GM23338 (cell line): ENCODE data around the gene ADD1. TPM values are rescaled to one million over a fixed set of nuclear protein-coding genes. Genes with fewer than 3 reads are reported as not detected.
A peak's percentile ranks its signal among the peaks of the same experiment; 100 is the strongest.

ENCODE experiments used
- ATAC-seq: fragments of 200-7000 bp; cut with Tn5 transposase; 3 replicates; pipeline ENCODE4 v1.9.1; 2020
- DNase-seq: peaks from one replicate; pipeline ENCODE4 v3.0.0-alpha.2; 2015; ENCODE audit warnings: low spot score
- H2AFZ ChIP-seq: fragments of 200-600 bp; sonication (generic); 2 replicates; pipeline ENCODE4 v1.8.0; 2016; ENCODE audit warnings: antibody characterized with exemption, mild to moderate bottlenecking, moderate library complexity
- H3F3A ChIP-seq: fragments of 200-600 bp; sonication (generic); replicated peaks from 2 replicates; pipeline ENCODE4 v1.8.0; 2017; ENCODE audit warnings: antibody characterized with exemption, mixed run types, low read depth
- H3K27ac ChIP-seq: fragments of 200-600 bp; sonication (generic); 2 replicates; pipeline ENCODE4 v1.6.1; 2016; ENCODE audit warnings: low read depth
- H3K27me3 ChIP-seq: fragments of 200-600 bp; sonication (generic); 2 replicates; pipeline ENCODE4 v1.8.0; 2016; ENCODE audit warnings: mild to moderate bottlenecking, mixed run types, moderate library complexity; ENCODE audit not compliant: insufficient read depth
- H3K36me3 ChIP-seq: fragments of 200-600 bp; sonication (generic); 2 replicates; pipeline ENCODE4 v1.8.0; 2016; ENCODE audit warnings: mild to moderate bottlenecking; ENCODE audit not compliant: insufficient read depth
- H3K4me1 ChIP-seq: fragments of 200-600 bp; sonication (generic); 2 replicates; pipeline ENCODE4 v1.8.0; 2016; ENCODE audit warnings: mild to moderate bottlenecking, moderate library complexity; ENCODE audit not compliant: insufficient read depth
- H3K4me2 ChIP-seq: fragments of 200-600 bp; sonication (generic); 2 replicates; pipeline ENCODE4 v1.7.1; 2017; ENCODE audit warnings: mixed run types
- H3K4me3 ChIP-seq: fragments of 200-600 bp; sonication (generic); 2 replicates; pipeline ENCODE4 v1.6.1; 2016; ENCODE audit warnings: mixed run types
- H3K79me2 ChIP-seq: fragments of 200-600 bp; sonication (generic); replicated peaks from 2 replicates; pipeline ENCODE4 v1.8.0; 2017; ENCODE audit warnings: mild to moderate bottlenecking; ENCODE audit not compliant: insufficient read depth
- H3K9me2 ChIP-seq: fragments of 200-600 bp; sonication (generic); 2 replicates; pipeline ENCODE4 v1.8.0; 2017; ENCODE audit not compliant: insufficient read depth
- H4K20me1 ChIP-seq: fragments of 200-600 bp; sonication (generic); replicated peaks from 2 replicates; pipeline ENCODE4 v1.8.0; 2017; ENCODE audit warnings: mild to moderate bottlenecking; ENCODE audit not compliant: insufficient read depth
- H3K27ac Mint-ChIP-seq: 2 replicates; pipeline ENCODE4 v1.8.0; 2020; ENCODE audit warnings: inconsistent platforms, mild to moderate bottlenecking, moderate library complexity, mixed read lengths
- H3K27me3 Mint-ChIP-seq: 3 replicates; pipeline ENCODE4 v1.8.0; 2022; ENCODE audit warnings: low read depth, mild to moderate bottlenecking, moderate library complexity, mixed read lengths, inconsistent platforms; ENCODE audit not compliant: insufficient read depth, poor library complexity
- H3K36me3 Mint-ChIP-seq: 3 replicates; pipeline ENCODE4 v1.8.0; 2021; ENCODE audit warnings: low read depth, mild to moderate bottlenecking, inconsistent platforms, moderate library complexity, mixed read lengths
- H3K4me1 Mint-ChIP-seq: 3 replicates; pipeline ENCODE4 v1.8.0; 2020; ENCODE audit warnings: mild to moderate bottlenecking, inconsistent platforms, mixed read lengths
- H3K4me3 Mint-ChIP-seq: 3 replicates; pipeline ENCODE4 v1.8.0; 2021; ENCODE audit warnings: moderate library complexity, mild to moderate bottlenecking, inconsistent platforms, mixed read lengths
- H3K9me3 Mint-ChIP-seq: 3 replicates; pipeline ENCODE4 v1.8.0; 2020; ENCODE audit warnings: moderate library complexity, mild to moderate bottlenecking, inconsistent platforms, mixed read lengths
- CREB1 ChIP-seq: fragments of 250-450 bp; sonication (Bioruptor Pico); IDR thresholded peaks from 2 replicates; pipeline ENCODE4 v1.5.0; 2020; ENCODE audit warnings: low read depth, mild to moderate bottlenecking, moderate library complexity
- ETS1 ChIP-seq: IDR thresholded peaks from 2 replicates; pipeline ENCODE4 v1.6.1; 2016; ENCODE audit warnings: antibody characterized with exemption
- EZH2 ChIP-seq: fragments of 200-600 bp; sonication (generic); IDR thresholded peaks from one replicate; pipeline ENCODE4 v1.8.0; 2017; ENCODE audit warnings: antibody characterized with exemption, mild to moderate bottlenecking, low read depth; ENCODE audit not compliant: unreplicated experiment
- EZH2phosphoT487 ChIP-seq: fragments of 200-600 bp; sonication (generic); IDR thresholded peaks from one replicate; pipeline ENCODE4 v1.8.1; 2018; ENCODE audit warnings: antibody characterized with exemption; ENCODE audit not compliant: unreplicated experiment
- JUNB ChIP-seq: IDR thresholded peaks from one replicate; pipeline ENCODE4 v1.6.1; 2016; ENCODE audit warnings: antibody characterized with exemption; ENCODE audit not compliant: unreplicated experiment
- NANOG ChIP-seq: IDR thresholded peaks from 2 replicates; pipeline ENCODE4 v1.6.1; 2016; ENCODE audit warnings: antibody characterized with exemption, borderline replicate concordance
- POLR2AphosphoS5 ChIP-seq: IDR thresholded peaks from 2 replicates; pipeline ENCODE4 v1.6.1; 2016; ENCODE audit warnings: antibody characterized with exemption, low read depth
- STAT1 ChIP-seq: IDR thresholded peaks from one replicate; pipeline ENCODE4 v1.6.1; 2016; ENCODE audit warnings: antibody characterized with exemption; ENCODE audit not compliant: unreplicated experiment
- ZNF114 ChIP-seq: fragments of 250-450 bp; sonication (Bioruptor Pico); IDR thresholded peaks from 2 replicates; pipeline ENCODE4 v1.5.0; 2020; ENCODE audit warnings: mild to moderate bottlenecking, moderate library complexity
- ZNF331 ChIP-seq: fragments of 250-450 bp; sonication (Bioruptor Pico); IDR thresholded peaks from 2 replicates; pipeline ENCODE4 v1.5.0; 2020; ENCODE audit warnings: low read depth, mild to moderate bottlenecking, moderate library complexity
- ZNF462 ChIP-seq: fragments of 250-450 bp; sonication (Bioruptor Pico); IDR thresholded peaks from 2 replicates; pipeline ENCODE4 v1.5.0; 2020; ENCODE audit warnings: mild to moderate bottlenecking, moderate library complexity
- polyA plus RNA-seq: library from polyadenylated mRNA; unstranded; fragments of >200 nt; fragmentation: Nextera tagmentation; extraction: Ambion mirVana; gene quantifications from 2 replicates; pipeline ENCODE4 v1.2.1, GENCODE V29; 2016
- total RNA-seq: library from RNA; depleted of rRNA; stranded (reverse); fragments of >200 nt; shearing (Covaris generic); gene quantifications from 2 replicates; pipeline ENCODE4 v1.2.3, GENCODE V29; 2014
- TF ChIP-seq, protein P1 (sequence below): IDR thresholded peaks from one replicate; pipeline ENCODE4 v1.6.1; 2018; ENCODE audit warnings: antibody characterized with exemption; ENCODE audit not compliant: unreplicated experiment
- TF ChIP-seq, protein P2 (sequence below), 2 experiments: fragments of 200-600 bp in 1 of 2; sonication (generic) in 1 of 2; conservative IDR thresholded peaks; 2 replicates each; pipeline versions ENCODE4 v1.5.1 to v1.6.1; 2016 to 2017; ENCODE audit warnings: antibody characterized with exemption in 2 of 2, low read depth in 2 of 2, mild to moderate bottlenecking in 2 of 2, moderate library complexity in 1 of 2

ADD1 gene
- total and polyA plus RNA-seq, 2 experiments from 2014 or later, result 126 to 144 TPM

DNA sequence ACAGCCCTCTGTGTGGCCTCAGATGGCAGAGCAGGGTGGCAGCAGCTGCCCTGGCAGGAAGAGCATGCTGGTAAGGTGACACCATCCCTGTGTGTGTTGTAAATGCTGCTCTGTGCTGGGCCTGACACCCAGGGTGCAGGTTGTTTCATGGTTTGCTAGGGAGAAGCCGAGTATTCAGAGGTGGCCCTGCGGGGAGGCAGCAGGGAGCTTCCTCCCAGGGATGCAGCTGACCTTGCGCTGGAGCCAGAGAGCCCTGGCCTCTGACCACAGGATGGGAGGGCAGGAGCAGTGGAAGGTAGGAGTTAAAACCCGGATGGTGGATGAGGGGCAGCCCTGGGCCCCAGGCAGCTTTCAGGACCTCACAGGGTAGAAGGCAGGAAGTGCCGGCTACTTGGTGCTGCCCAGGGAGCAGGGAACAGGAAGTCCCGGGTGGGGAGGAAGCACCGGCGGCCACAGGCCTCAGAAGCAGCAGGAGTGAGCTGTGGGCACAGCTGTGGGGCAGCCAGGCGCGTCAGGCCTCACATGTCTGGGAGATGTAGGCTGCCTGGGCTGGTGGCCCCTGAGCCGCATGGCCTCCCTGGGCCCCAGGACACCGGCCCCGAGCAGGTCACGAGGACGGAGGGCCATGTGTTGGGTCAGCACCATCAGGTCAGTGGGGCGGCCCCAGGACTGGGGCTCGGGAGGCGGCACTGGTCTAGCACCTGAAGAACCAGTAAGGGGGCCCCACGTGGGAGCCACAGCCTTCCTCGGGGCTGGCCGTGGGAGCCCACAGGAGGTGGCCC is 31.6 kb upstream of the ADD1 start:
- H3K27me3 ChIP-seq, result no peaks in the 10 kb centered on the region
- TF ChIP-seq POLR2AphosphoS5 (no peak), ZNF331 (CRISPR knock-in tag) (no peak), EZH2phosphoT487 (no peak), ZNF114 (no peak), STAT1 (no peak), CREB1 (CRISPR knock-in tag) (no peak), JUNB (no peak), ETS1 (no peak), EZH2 (no peak), ZNF462 (no peak), NANOG (no peak)
- TF ChIP-seq, protein P1, sequence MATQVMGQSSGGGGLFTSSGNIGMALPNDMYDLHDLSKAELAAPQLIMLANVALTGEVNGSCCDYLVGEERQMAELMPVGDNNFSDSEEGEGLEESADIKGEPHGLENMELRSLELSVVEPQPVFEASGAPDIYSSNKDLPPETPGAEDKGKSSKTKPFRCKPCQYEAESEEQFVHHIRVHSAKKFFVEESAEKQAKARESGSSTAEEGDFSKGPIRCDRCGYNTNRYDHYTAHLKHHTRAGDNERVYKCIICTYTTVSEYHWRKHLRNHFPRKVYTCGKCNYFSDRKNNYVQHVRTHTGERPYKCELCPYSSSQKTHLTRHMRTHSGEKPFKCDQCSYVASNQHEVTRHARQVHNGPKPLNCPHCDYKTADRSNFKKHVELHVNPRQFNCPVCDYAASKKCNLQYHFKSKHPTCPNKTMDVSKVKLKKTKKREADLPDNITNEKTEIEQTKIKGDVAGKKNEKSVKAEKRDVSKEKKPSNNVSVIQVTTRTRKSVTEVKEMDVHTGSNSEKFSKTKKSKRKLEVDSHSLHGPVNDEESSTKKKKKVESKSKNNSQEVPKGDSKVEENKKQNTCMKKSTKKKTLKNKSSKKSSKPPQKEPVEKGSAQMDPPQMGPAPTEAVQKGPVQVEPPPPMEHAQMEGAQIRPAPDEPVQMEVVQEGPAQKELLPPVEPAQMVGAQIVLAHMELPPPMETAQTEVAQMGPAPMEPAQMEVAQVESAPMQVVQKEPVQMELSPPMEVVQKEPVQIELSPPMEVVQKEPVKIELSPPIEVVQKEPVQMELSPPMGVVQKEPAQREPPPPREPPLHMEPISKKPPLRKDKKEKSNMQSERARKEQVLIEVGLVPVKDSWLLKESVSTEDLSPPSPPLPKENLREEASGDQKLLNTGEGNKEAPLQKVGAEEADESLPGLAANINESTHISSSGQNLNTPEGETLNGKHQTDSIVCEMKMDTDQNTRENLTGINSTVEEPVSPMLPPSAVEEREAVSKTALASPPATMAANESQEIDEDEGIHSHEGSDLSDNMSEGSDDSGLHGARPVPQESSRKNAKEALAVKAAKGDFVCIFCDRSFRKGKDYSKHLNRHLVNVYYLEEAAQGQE, result no peak
- TF ChIP-seq, protein P2, sequence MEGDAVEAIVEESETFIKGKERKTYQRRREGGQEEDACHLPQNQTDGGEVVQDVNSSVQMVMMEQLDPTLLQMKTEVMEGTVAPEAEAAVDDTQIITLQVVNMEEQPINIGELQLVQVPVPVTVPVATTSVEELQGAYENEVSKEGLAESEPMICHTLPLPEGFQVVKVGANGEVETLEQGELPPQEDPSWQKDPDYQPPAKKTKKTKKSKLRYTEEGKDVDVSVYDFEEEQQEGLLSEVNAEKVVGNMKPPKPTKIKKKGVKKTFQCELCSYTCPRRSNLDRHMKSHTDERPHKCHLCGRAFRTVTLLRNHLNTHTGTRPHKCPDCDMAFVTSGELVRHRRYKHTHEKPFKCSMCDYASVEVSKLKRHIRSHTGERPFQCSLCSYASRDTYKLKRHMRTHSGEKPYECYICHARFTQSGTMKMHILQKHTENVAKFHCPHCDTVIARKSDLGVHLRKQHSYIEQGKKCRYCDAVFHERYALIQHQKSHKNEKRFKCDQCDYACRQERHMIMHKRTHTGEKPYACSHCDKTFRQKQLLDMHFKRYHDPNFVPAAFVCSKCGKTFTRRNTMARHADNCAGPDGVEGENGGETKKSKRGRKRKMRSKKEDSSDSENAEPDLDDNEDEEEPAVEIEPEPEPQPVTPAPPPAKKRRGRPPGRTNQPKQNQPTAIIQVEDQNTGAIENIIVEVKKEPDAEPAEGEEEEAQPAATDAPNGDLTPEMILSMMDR (conservative IDR thresholded peaks at IDR 0.05; ENCODE audit: low read depth in 2 of 2), result no peak
- H3K4me1 Mint-ChIP-seq, result peaks cover 32% of the 10 kb centered on the region
- H3K4me3 Mint-ChIP-seq, result peak overlapping the region; percentile 4; the same call in 1 of the 3 replicates
- peaks cover 7% of the 10 kb centered on the region for H3K4me1 ChIP-seq
- H3K27ac Mint-ChIP-seq, result peak overlapping the region; percentile 95
- H3F3A ChIP-seq, result 0 out of 2 replicates have a peak, but pooled peaks cover 4% of the 10 kb centered on the region
- H3K4me2 ChIP-seq, result no peak overlapping the region
- no peak overlapping the region for H3K4me3 ChIP-seq
- peaks cover 3% of the 10 kb centered on the region; the same call in 1 of the 3 replicates for H3K9me3 Mint-ChIP-seq
- no peaks in the 10 kb centered on the region for H3K9me2 ChIP-seq
- H4K20me1 ChIP-seq, result no peaks in the 10 kb centered on the region
- ATAC-seq, result peak; percentile 59
- H3K27me3 Mint-ChIP-seq, result peaks cover 12% of the 10 kb centered on the region
- DNase-seq, result peak; percentile 60
- no peaks in the 10 kb centered on the region; the same call in 2 of the 3 replicates for H3K36me3 Mint-ChIP-seq
- H2AFZ ChIP-seq, result no peak overlapping the region
- H3K27ac ChIP-seq, result no peak overlapping the region; the same call in 1 of the 2 replicates
- no peaks in the 10 kb centered on the region for H3K36me3 ChIP-seq
- H3K79me2 ChIP-seq, result no peaks in the 10 kb centered on the region
